SK-N-SH (cell line): ENCODE measurements around the gene ALS2CL. TPM values are rescaled to one million over a fixed set of nuclear protein-coding genes. Genes with fewer than 3 reads are reported as not detected.

ENCODE experiments used
- CTCF ChIA-PET: fragments of 300-600, 350-600 bp; formaldehyde crosslinking; extraction: SDS; loops from one replicate; lab custom pipeline; 2021; lab: Yijun Ruan, JAX
- POLR2A ChIA-PET: fragments of 350-600 bp; sonication (Branson Sonifier 250); formaldehyde crosslinking; extraction: SDS; loops from one replicate; lab custom pipeline; 2020; ENCODE audit warnings: antibody characterized with exemption, inconsistent platforms; lab: Yijun Ruan, JAX
- DNase-seq: peaks from one replicate; pipeline ENCODE4 v3.0.0; 2012
- H2AFZ ChIP-seq: fragments of 200-600 bp; sonication (generic); 2 replicates; pipeline ENCODE4 v1.8.1; 2016; ENCODE audit warnings: antibody characterized with exemption, mild to moderate bottlenecking, low read depth
- H3F3A ChIP-seq: fragments of 200-600 bp; sonication (generic); replicated peaks from 2 replicates; pipeline ENCODE3; 2016; ENCODE audit warnings: antibody characterized with exemption, mild to moderate bottlenecking; ENCODE audit not compliant: insufficient read depth
- H3K27ac ChIP-seq, 2 experiments: fragments of 200-500 bp in 1 of 2; fragments of 200-600 bp in 1 of 2; sonication (Bioruptor generic) in 1 of 2; sonication (generic), shearing (Covaris generic) in 1 of 2; 2 replicates each; pipeline versions ENCODE4 v1.5.1 to v1.6.1; 2014 to 2016; ENCODE audit warnings: low read depth in 2 of 2, inconsistent platforms in 1 of 2, low read length in 1 of 2, mild to moderate bottlenecking in 1 of 2, mixed read lengths in 1 of 2
- H3K27me3 ChIP-seq: fragments of 200-600 bp; sonication (generic), shearing (Covaris generic); 2 replicates; pipeline ENCODE4 v1.6.1; 2016; ENCODE audit warnings: mixed run types; ENCODE audit not compliant: insufficient read depth
- H3K36me3 ChIP-seq, 2 experiments: fragments of 200-500 bp in 1 of 2; fragments of 200-600 bp in 1 of 2; sonication (Bioruptor generic) in 1 of 2; sonication (generic) in 1 of 2; replicated peaks in 1 of 2; 2 replicates each; pipeline versions ENCODE3 to v1.5.1; 2014 to 2016; ENCODE audit warnings: low read length in 1 of 2, mild to moderate bottlenecking in 1 of 2; ENCODE audit not compliant: insufficient read depth in 2 of 2, control insufficient read depth in 1 of 2
- H3K4me1 ChIP-seq, 2 experiments: fragments of 200-500 bp in 1 of 2; fragments of 200-600 bp in 1 of 2; sonication (Bioruptor generic) in 1 of 2; sonication (generic), shearing (Covaris generic) in 1 of 2; 2 replicates each; pipeline versions ENCODE4 v1.5.1 to v1.6.1; 2014 to 2016; ENCODE audit warnings: low read depth in 1 of 2, low read length in 1 of 2, mixed run types in 1 of 2; ENCODE audit not compliant: insufficient read depth in 2 of 2, control insufficient read depth in 1 of 2
- H3K4me2 ChIP-seq: fragments of 200-600 bp; sonication (generic), shearing (Covaris generic); 2 replicates; pipeline ENCODE4 v1.6.1; 2017; ENCODE audit warnings: mixed run types
- H3K4me3 ChIP-seq, 2 experiments: fragments of 200-500 bp in 1 of 2; fragments of 200-600 bp in 1 of 2; sonication (Bioruptor generic) in 1 of 2; sonication (generic), shearing (Covaris generic) in 1 of 2; 2 replicates each; pipeline versions ENCODE4 v1.5.1 to v1.8.1; 2014 to 2016; ENCODE audit warnings: low read depth in 2 of 2, inconsistent platforms in 1 of 2, low read length in 1 of 2, mild to moderate bottlenecking in 1 of 2, mixed read lengths in 1 of 2, moderate library complexity in 1 of 2
- H3K79me2 ChIP-seq: fragments of 200-600 bp; sonication (generic); 2 replicates; pipeline ENCODE4 v1.8.1; 2017; ENCODE audit warnings: mild to moderate bottlenecking; ENCODE audit not compliant: insufficient read depth
- H3K9ac ChIP-seq: fragments of 200-600 bp; sonication (generic); 2 replicates; pipeline ENCODE4 v1.6.1; 2017; ENCODE audit warnings: mixed run types
- H3K9me2 ChIP-seq: fragments of 200-600 bp; sonication (generic); 2 replicates; pipeline ENCODE4 v1.6.1; 2017; ENCODE audit warnings: mixed run types
- H3K9me3 ChIP-seq: fragments of 200-600 bp; sonication (generic); 2 replicates; pipeline ENCODE4 v1.6.1; 2017; ENCODE audit warnings: mixed run types, mild to moderate bottlenecking, moderate library complexity
- H4K20me1 ChIP-seq: fragments of 200-600 bp; sonication (generic); 2 replicates; pipeline ENCODE4 v1.6.1; 2017; ENCODE audit warnings: mild to moderate bottlenecking, mixed run types; ENCODE audit not compliant: insufficient read depth
- CHD2 ChIP-seq: fragments of 150-350 bp; IDR thresholded peaks from 2 replicates; pipeline ENCODE4 v1.6.1; 2018; ENCODE audit warnings: low read length; ENCODE audit not compliant: partially characterized antibody
- ELF1 ChIP-seq: IDR thresholded peaks from 2 replicates; pipeline ENCODE4 v1.4.0; 2012
- EP300 ChIP-seq, 2 experiments: IDR thresholded peaks; 2 replicates each; pipeline versions ENCODE4 v1.4.0 to v1.6.1; 2012; ENCODE audit warnings: borderline replicate concordance in 1 of 2, low read depth in 1 of 2, low read length in 1 of 2
- EZH2phosphoT487 ChIP-seq: fragments of 200-600 bp; sonication (generic); IDR thresholded peaks from 2 replicates; pipeline ENCODE4 v1.6.1; 2017; ENCODE audit warnings: low read depth, mixed run types, mild to moderate bottlenecking, antibody characterized with exemption, moderate library complexity, borderline replicate concordance
- FOXJ3 ChIP-seq: sonication (generic); formaldehyde crosslinking; IDR thresholded peaks from 2 replicates; pipeline ENCODE4 v1.5.1; 2020; ENCODE audit warnings: mild to moderate bottlenecking, missing genetic modification reagents
- FOXM1 ChIP-seq: IDR thresholded peaks from 2 replicates; pipeline ENCODE4 v1.4.0; 2012; ENCODE audit warnings: low read depth, mild to moderate bottlenecking
- IRF3 ChIP-seq: fragments of 150-350 bp; IDR thresholded peaks from 2 replicates; pipeline ENCODE4 v1.6.1; 2016; ENCODE audit warnings: mild to moderate bottlenecking, low read depth, low read length
- MEF2A ChIP-seq: IDR thresholded peaks from 2 replicates; pipeline ENCODE4 v1.4.0; 2012; ENCODE audit warnings: low read depth, borderline replicate concordance
- MXI1 ChIP-seq: IDR thresholded peaks from 2 replicates; pipeline ENCODE4 v1.6.1; 2012; ENCODE audit warnings: mild to moderate bottlenecking, low read depth, low read length, improper control_type of control experiment
- RCOR1 ChIP-seq: fragments of 150-350 bp; IDR thresholded peaks from 2 replicates; pipeline ENCODE4 v1.6.1; 2017; ENCODE audit warnings: antibody characterized with exemption, low read length
- REST ChIP-seq: IDR thresholded peaks from 2 replicates; pipeline ENCODE4 v1.6.1; 2012; ENCODE audit warnings: mild to moderate bottlenecking, low read depth, low read length, moderate library complexity
- RFX5 ChIP-seq: IDR thresholded peaks from 2 replicates; pipeline ENCODE4 v1.6.1; 2012; ENCODE audit warnings: mild to moderate bottlenecking, improper control_type of control experiment, low read length
- SIN3A ChIP-seq: IDR thresholded peaks from 2 replicates; pipeline ENCODE4 v1.6.1; 2012; ENCODE audit warnings: low read depth, mild to moderate bottlenecking, low read length, moderate library complexity, borderline replicate concordance
- SMC3 ChIP-seq: IDR thresholded peaks from 2 replicates; pipeline ENCODE4 v1.6.1; 2012; ENCODE audit warnings: low read depth, low read length, improper control_type of control experiment
- TAF1 ChIP-seq: IDR thresholded peaks from 2 replicates; pipeline ENCODE4 v1.6.1; 2012; ENCODE audit warnings: low read depth, mild to moderate bottlenecking, low read length, moderate library complexity, borderline replicate concordance
- TEAD4 ChIP-seq: IDR thresholded peaks from 2 replicates; pipeline ENCODE4 v1.4.0; 2012; ENCODE audit warnings: mild to moderate bottlenecking, borderline replicate concordance; ENCODE audit not compliant: insufficient read depth
- YY1 ChIP-seq: IDR thresholded peaks from 2 replicates; pipeline ENCODE4 v1.4.0; 2012; ENCODE audit warnings: low read depth, mild to moderate bottlenecking
- WGBS: methylation state at CpG from one replicate; pipeline ENCODE4 v1.1.6; 2017; ENCODE audit warnings: low lambda C conversion rate; 5-methylcytosine and 5-hydroxymethylcytosine counted together
- polyA plus RNA-seq, 3 experiments: library from polyadenylated mRNA; depleted of rRNA; stranded (reverse); fragments of >200 nt; gene quantifications; 2 replicates each; pipeline ENCODE4 v1.2.3, GENCODE V29; 2012
- TF ChIP-seq, protein P1 (sequence below): fragments of 150-350 bp; IDR thresholded peaks from 2 replicates; pipeline ENCODE4 v1.6.1; 2017; ENCODE audit warnings: antibody characterized with exemption, low read length, low read depth, borderline replicate concordance
- TF ChIP-seq, protein P2 (sequence below): IDR thresholded peaks from 2 replicates; pipeline ENCODE4 v1.4.0; 2012; ENCODE audit warnings: low read depth, borderline replicate concordance

Gene ALS2CL
- polyA plus RNA-seq, 1 of the 3 experiments (the other 2 are of a cell fraction) = 0.18 TPM

DNA sequence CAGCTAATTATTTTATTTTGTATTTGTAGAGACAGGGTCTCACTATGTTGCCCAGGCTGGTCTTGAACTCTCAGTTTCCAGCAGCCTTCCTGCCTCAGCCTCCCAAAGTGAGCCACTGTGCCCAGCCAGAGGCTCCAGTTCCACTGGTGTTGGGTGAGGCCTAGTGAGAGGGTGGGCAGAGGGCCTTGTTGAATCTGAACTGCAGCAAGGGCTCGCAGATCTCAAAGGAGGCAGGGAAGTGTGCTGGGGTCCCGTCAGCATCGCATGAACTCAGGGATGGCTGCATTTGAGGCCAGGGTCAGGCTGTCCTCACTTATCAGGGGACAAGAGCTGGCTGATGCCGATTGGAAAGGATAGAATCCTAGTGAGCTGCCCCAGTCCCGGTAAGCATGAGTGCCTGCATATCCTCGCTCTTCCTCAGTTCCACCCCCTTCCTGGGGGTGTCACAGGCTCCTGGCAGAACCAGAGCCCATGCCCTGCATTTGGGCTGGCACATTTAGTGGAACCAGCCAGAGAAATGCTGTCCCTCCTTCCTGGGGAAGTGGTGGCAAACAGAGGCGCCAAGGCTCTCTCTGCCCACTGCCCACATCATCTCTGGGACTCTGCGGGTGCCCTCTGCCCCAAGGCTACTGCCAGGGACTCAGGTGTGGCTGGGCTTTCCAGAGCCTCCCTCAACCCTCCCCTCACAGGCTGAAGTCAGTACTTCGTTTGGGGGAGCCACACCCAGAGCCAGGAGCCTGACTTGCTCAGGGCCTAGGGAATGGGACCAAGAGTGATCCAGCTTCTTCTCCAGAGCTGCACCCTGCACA lies 24.1 kb downstream of the ALS2CL start:
- Histone ChIP-seq H4K20me1 (no peaks in the 10 kb centered on the region), H3K9me2 (no peaks in the 10 kb centered on the region), H3K9me3 (no peaks in the 10 kb centered on the region), H3K27me3 (no peaks in the 10 kb centered on the region), H3F3A (no peaks in the 10 kb centered on the region), H3K79me2 (no peaks in the 10 kb centered on the region), H3K4me2 (no peak overlapping the region), H3K27ac (no peak overlapping the region), H3K4me3 (no peak overlapping the region), H3K36me3 (no peaks in the 10 kb centered on the region), H3K4me1 (peaks cover 0 to 27% of the 10 kb centered on the region in 2 experiments; a peak in 1 of 4 replicates), H3K9ac (no peak overlapping the region), H2AFZ (no peak overlapping the region)
- peak; percentile 8 for DNase-seq
- POLR2A ChIA-PET = no interaction called here
- CTCF ChIA-PET = interaction anchor here (1.6 to 5.4 kb wide), 2 partner anchors 28 to 180 kb away, joined by 3 to 24 read pairs; no protein-coding TSS in a partner anchor
- 50% methylated on average over 6 of the region's 9 CpGs for WGBS
- TF ChIP-seq REST (no peak), TAF1 (no peak), MXI1 (no peak), MEF2A (no peak), ELF1 (no peak), RCOR1 (no peak), EZH2phosphoT487 (no peak), FOXM1 (no peak)

DNA sequence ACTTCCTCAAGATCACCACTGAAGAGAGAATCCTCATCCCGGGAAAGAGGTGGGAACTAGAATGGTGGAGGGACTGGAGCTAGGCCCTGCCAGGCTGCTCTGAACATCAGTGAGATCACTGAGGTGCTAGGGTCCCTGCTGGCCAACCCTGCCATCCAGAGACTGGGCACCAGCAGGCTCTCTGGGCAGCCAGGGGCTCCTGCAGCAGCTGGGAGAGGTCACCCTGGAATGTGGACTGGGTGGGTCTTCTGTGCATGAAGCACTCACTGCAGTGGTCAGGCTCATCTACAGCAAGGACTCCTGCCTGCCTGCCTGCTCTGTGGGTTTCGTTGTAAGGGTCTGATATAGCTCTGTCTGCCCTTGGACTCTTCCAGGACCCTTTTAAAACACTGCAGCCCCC lies 24.9 kb downstream of the ALS2CL start:
- Histone ChIP-seq H3F3A (no peaks in the 10 kb centered on the region), H3K4me3 (no peak overlapping the region), H3K79me2 (no peaks in the 10 kb centered on the region), H3K27me3 (no peaks in the 10 kb centered on the region), H3K9me2 (no peaks in the 10 kb centered on the region), H3K4me1 (peaks cover 0 to 35% of the 10 kb centered on the region in 2 experiments; a peak in 1 of 4 replicates), H3K27ac (no peak overlapping the region), H4K20me1 (no peaks in the 10 kb centered on the region), H3K4me2 (no peak overlapping the region), H3K9ac (no peak overlapping the region), H2AFZ (no peak overlapping the region), H3K36me3 (no peaks in the 10 kb centered on the region), H3K9me3 (no peaks in the 10 kb centered on the region)
- ChIA-PET CTCF (interaction anchor here (5.4 kb wide), 1 partner anchor 180 kb away, joined by 24 read pairs; no protein-coding TSS in a partner anchor), POLR2A (no interaction called here)
- DNase-seq = peak; percentile 14
- 51% methylated on average over 2 of the region's 2 CpGs for WGBS
- TF ChIP-seq RCOR1 (no peak), TEAD4 (no peak), IRF3 (no peak), EP300 (IDR thresholded peaks at IDR 0.05; ENCODE audit: borderline replicate concordance in 1 of 2, low read depth in 1 of 2, low read length in 1 of 2) (no peak), RFX5 (no peak), SMC3 (no peak), FOXM1 (no peak), CHD2 (no peak), FOXJ3 (CRISPR knock-in tag) (no peak), SIN3A (no peak), YY1 (no peak)
- TF ChIP-seq, protein P1, sequence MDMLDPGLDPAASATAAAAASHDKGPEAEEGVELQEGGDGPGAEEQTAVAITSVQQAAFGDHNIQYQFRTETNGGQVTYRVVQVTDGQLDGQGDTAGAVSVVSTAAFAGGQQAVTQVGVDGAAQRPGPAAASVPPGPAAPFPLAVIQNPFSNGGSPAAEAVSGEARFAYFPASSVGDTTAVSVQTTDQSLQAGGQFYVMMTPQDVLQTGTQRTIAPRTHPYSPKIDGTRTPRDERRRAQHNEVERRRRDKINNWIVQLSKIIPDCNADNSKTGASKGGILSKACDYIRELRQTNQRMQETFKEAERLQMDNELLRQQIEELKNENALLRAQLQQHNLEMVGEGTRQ = no peak
- TF ChIP-seq, protein P2, sequence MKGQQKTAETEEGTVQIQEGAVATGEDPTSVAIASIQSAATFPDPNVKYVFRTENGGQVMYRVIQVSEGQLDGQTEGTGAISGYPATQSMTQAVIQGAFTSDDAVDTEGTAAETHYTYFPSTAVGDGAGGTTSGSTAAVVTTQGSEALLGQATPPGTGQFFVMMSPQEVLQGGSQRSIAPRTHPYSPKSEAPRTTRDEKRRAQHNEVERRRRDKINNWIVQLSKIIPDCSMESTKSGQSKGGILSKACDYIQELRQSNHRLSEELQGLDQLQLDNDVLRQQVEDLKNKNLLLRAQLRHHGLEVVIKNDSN = no peak
